Keratinocyte (primary cell): ENCODE measurements around the gene COG5. TPM values are rescaled to one million over a fixed set of nuclear protein-coding genes. Genes with fewer than 3 reads are reported as not detected.

Source experiments
- DNase-seq: peaks from one replicate; pipeline ENCODE4 v3.0.0-alpha.2; 2011; ENCODE audit warnings: low read depth, missing footprints, low spot score
- FAIRE-seq: peaks from 2 replicates; lab custom pipeline; 2011; peaks lifted over from hg19 to GRCh38; lab: Jason Lieb, UNC
- H2AFZ ChIP-seq: 2 replicates; pipeline ENCODE4 v1.6.0; 2012; ENCODE audit warnings: low read length, control low read depth, inconsistent platforms; ENCODE audit not compliant: control insufficient read depth
- H3K27ac ChIP-seq: 2 replicates; pipeline ENCODE4 v1.5.1; 2011; ENCODE audit warnings: low read length; ENCODE audit not compliant: control insufficient read depth, insufficient read depth
- H3K27me3 ChIP-seq: 3 replicates; pipeline ENCODE4 v1.6.0; 2011; ENCODE audit warnings: low read length; ENCODE audit not compliant: control insufficient read depth, insufficient read depth; ENCODE audit errors: extremely low read depth
- H3K36me3 ChIP-seq, 2 experiments: 2 replicates in 1 of 2; 3 replicates in 1 of 2; pipeline ENCODE4 v1.5.1; 2011; ENCODE audit warnings: low read length in 2 of 2, mild to moderate bottlenecking in 1 of 2; ENCODE audit not compliant: control insufficient read depth in 2 of 2, insufficient read depth in 2 of 2; ENCODE audit errors: extremely low read depth in 1 of 2
- H3K4me1 ChIP-seq: 3 replicates; pipeline ENCODE4 v1.5.1; 2011; ENCODE audit warnings: low read length; ENCODE audit not compliant: control insufficient read depth, insufficient read depth; ENCODE audit errors: extremely low read depth
- H3K4me2 ChIP-seq: 3 replicates; pipeline ENCODE4 v1.6.0; 2011; ENCODE audit warnings: low read depth, low read length; ENCODE audit not compliant: control insufficient read depth, insufficient read depth; ENCODE audit errors: extremely low read depth
- H3K4me3 ChIP-seq, 3 experiments: fragments of 200-600 bp in 1 of 3; sonication (generic) in 1 of 3; 2 replicates in 2 of 3; 3 replicates in 1 of 3; pipeline ENCODE4 v1.5.1; 2011 to 2016; ENCODE audit warnings: low read length in 3 of 3, mild to moderate bottlenecking in 3 of 3, control low read depth in 2 of 3, inconsistent platforms in 1 of 3, low read depth in 1 of 3, mixed read lengths in 1 of 3, mixed run types in 1 of 3, moderate library complexity in 1 of 3; ENCODE audit not compliant: control insufficient read depth in 2 of 3, insufficient read depth in 2 of 3; ENCODE audit errors: extremely low read depth in 1 of 3
- H3K79me2 ChIP-seq: 2 replicates; pipeline ENCODE4 v1.6.0; 2012; ENCODE audit warnings: low read length; ENCODE audit not compliant: control insufficient read depth, insufficient read depth
- H3K9ac ChIP-seq: 3 replicates; pipeline ENCODE4 v1.6.0; 2011; ENCODE audit warnings: low read length; ENCODE audit not compliant: control insufficient read depth, insufficient read depth; ENCODE audit errors: extremely low read depth
- H3K9me1 ChIP-seq: 3 replicates; pipeline ENCODE4 v1.6.0; 2011; ENCODE audit warnings: low read length; ENCODE audit not compliant: control insufficient read depth, insufficient read depth; ENCODE audit errors: extremely low read depth
- H3K9me3 ChIP-seq: 2 replicates; pipeline ENCODE4 v1.5.1; 2012; ENCODE audit warnings: low read depth, low read length; ENCODE audit not compliant: control insufficient read depth
- H4K20me1 ChIP-seq: 3 replicates; pipeline ENCODE4 v1.6.0; 2011; ENCODE audit warnings: low read length; ENCODE audit not compliant: control insufficient read depth, insufficient read depth; ENCODE audit errors: extremely low read depth
- EZH2 ChIP-seq: IDR thresholded peaks from one replicate; pipeline ENCODE4 v1.6.1; 2012; ENCODE audit warnings: inconsistent platforms, mild to moderate bottlenecking, low read length, moderate library complexity
- dilution Hi-C: fragments of 300-500 bp; cut with MboI; formaldehyde crosslinking; loops from one replicate; pipeline ENCODE4 v1.7.0; 2020; ENCODE audit warnings: low sequenced_read_pairs; ENCODE audit not compliant: extremely low pct_ligation_motif_present
- polyA plus RNA-seq, 5 experiments: library from polyadenylated mRNA; depleted of rRNA in 3 of 5; stranded (reverse) in 3 of 5; stranded (forward) in 1 of 5; unstranded in 1 of 5; fragments of >200 nt; gene quantifications; 1 replicate in 1 of 5; 2 replicates in 3 of 5; 3 replicates in 1 of 5; pipeline versions ENCODE4 v1.2.1 to v1.2.3, GENCODE V29; 2011 to 2012; ENCODE audit warnings: missing spikeins in 2 of 5, low read depth in 1 of 5, low replicate concordance in 1 of 5
- TF ChIP-seq, protein P1 (sequence below), 3 experiments: IDR thresholded peaks in 1 of 3; conservative IDR thresholded peaks in 1 of 3; optimal IDR thresholded peaks in 1 of 3; 2 replicates in 2 of 3; 3 replicates in 1 of 3; pipeline versions ENCODE3 to v1.5.1; 2011; ENCODE audit warnings: low read length in 3 of 3, mild to moderate bottlenecking in 3 of 3, moderate library complexity in 2 of 3, control low read depth in 1 of 3, inconsistent platforms in 1 of 3; ENCODE audit not compliant: insufficient read depth in 2 of 3; ENCODE audit errors: extremely low read depth in 1 of 3

Gene COG5
- polyA plus RNA-seq, 1 donor (not counting 4 experiments of a cell fraction or from before 2014, with no cell fraction given): 50.7 TPM

DNA sequence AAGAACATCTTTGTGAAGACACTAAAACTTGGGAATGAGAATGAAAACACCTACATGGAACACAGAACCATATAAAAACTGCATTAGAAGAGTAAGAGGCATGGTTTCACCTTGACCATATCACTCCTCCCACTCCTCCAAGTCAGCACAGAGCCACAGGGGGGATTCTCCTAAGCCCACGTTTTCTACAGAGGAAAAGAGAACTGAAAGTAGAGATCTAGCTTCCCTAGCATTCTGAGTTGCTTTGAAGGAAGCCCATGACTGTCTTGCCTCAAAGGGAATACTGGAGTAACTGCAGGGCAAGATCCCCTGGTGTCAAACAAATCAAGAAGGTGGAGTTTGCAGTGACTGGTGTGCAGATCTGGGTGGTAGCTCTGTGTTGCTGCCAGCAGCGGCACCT lies 351.0 kb downstream of the COG5 start:
- H3K27ac ChIP-seq: no peak overlapping the region
- dilution Hi-C loops: no loop called here
- no peak overlapping the region for H2AFZ ChIP-seq
- H3K4me1 ChIP-seq: no peaks in the 10 kb centered on the region
- no peaks in the 10 kb centered on the region for H3K9me3 ChIP-seq
- no peak overlapping the region for H3K4me2 ChIP-seq
- TF ChIP-seq, protein P1, sequence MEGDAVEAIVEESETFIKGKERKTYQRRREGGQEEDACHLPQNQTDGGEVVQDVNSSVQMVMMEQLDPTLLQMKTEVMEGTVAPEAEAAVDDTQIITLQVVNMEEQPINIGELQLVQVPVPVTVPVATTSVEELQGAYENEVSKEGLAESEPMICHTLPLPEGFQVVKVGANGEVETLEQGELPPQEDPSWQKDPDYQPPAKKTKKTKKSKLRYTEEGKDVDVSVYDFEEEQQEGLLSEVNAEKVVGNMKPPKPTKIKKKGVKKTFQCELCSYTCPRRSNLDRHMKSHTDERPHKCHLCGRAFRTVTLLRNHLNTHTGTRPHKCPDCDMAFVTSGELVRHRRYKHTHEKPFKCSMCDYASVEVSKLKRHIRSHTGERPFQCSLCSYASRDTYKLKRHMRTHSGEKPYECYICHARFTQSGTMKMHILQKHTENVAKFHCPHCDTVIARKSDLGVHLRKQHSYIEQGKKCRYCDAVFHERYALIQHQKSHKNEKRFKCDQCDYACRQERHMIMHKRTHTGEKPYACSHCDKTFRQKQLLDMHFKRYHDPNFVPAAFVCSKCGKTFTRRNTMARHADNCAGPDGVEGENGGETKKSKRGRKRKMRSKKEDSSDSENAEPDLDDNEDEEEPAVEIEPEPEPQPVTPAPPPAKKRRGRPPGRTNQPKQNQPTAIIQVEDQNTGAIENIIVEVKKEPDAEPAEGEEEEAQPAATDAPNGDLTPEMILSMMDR (optimal IDR thresholded peaks at IDR 0.05 in 1 of 3, IDR thresholded peaks at IDR 0.05 in 1 of 3, conservative IDR thresholded peaks at IDR 0.05 in 1 of 3; ENCODE audit: extremely low read depth in 1 of 3, insufficient read depth in 2 of 3, low read length in 3 of 3): no peak
- no peak for TF ChIP-seq EZH2
- no peak overlapping the region for H3K4me3 ChIP-seq
- H3K79me2 ChIP-seq: no peaks in the 10 kb centered on the region
- FAIRE-seq: no peak
- DNase-seq: no peak
- H3K27me3 ChIP-seq: no peaks in the 10 kb centered on the region
- no peaks in the 10 kb centered on the region for H4K20me1 ChIP-seq
- H3K9me1 ChIP-seq: no peaks in the 10 kb centered on the region
- H3K36me3 ChIP-seq: peaks cover 0 to 6% of the 10 kb centered on the region in 2 experiments
- H3K9ac ChIP-seq: no peak overlapping the region

DNA sequence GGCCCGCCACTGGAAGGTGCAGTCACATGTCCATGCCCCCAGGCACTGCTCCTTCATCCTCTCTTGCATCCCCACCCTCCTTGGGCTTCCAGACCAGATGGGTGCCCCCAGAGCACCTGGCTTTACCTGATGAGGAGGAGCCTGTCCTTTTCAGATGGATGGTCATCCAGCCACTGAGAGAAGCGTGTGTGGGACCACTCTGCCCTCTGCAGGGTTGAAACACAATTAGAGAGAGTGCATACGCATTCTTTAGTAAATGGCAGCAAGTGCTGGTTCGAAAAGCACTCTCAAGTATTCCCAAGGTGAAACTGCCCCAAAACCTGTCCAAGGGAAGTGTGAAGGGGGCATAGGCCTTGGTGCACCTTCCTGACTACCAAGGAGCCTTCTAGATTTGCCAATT lies 353.3 kb downstream of the COG5 start:
- H3K4me3 ChIP-seq: no peak overlapping the region
- no peaks in the 10 kb centered on the region for H3K79me2 ChIP-seq
- no peaks in the 10 kb centered on the region for H3K9me3 ChIP-seq
- dilution Hi-C loops: no loop called here
- no peaks in the 10 kb centered on the region for H3K27me3 ChIP-seq
- no peak overlapping the region for H2AFZ ChIP-seq
- H3K4me2 ChIP-seq: no peak overlapping the region
- DNase-seq: no peak
- H4K20me1 ChIP-seq: no peaks in the 10 kb centered on the region
- H3K9me1 ChIP-seq: no peaks in the 10 kb centered on the region
- no peak for TF ChIP-seq EZH2
- TF ChIP-seq, protein P1 (optimal IDR thresholded peaks at IDR 0.05 in 1 of 3, IDR thresholded peaks at IDR 0.05 in 1 of 3, conservative IDR thresholded peaks at IDR 0.05 in 1 of 3; ENCODE audit: extremely low read depth in 1 of 3, insufficient read depth in 2 of 3, low read length in 3 of 3): no peak
- no peak overlapping the region for H3K27ac ChIP-seq
- no peaks in the 10 kb centered on the region for H3K4me1 ChIP-seq
- H3K9ac ChIP-seq: no peak overlapping the region
- FAIRE-seq: no peak
- peaks cover 0 to 9% of the 10 kb centered on the region in 2 experiments for H3K36me3 ChIP-seq
